Measurements from ENCODE around the gene B4GALT5. TPM values are rescaled to one million over a fixed set of nuclear protein-coding genes. Genes with fewer than 3 reads are reported as not detected.
"Not testable (repeated sequence)": the region's sequence is repeated elsewhere in the genome, so short reads cannot be mapped to it uniquely, and the experiment has no call there.

B4GALT5 gene
- polyA plus RNA-seq, 1 experiment: 26.7 TPM

DNA sequence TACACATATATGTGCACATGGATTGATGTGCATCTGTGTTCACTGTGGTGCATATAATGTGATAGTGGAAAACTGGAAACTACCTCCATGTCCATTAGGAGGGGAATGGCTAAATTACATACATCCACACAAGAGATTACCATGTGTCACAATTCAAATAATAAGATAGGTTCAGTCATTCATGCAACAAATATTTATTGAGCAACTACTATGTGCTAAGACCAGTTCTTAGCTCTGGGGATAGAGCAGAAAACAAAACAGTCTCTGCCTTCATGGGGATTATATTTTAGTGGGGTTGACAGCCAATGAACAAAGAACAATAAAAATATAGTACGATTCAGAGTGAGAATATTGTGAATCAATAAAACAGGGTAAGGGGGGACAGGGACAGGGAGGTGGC lies 84.1 kb downstream of the B4GALT5 start:
- DNase-seq (ENCODE audit: low read depth): no peak
- Histone ChIP-seq H3K36me3 (ENCODE audit: control insufficient read depth, insufficient read depth, low read length) (peaks cover 2% of the 10 kb centered on the region; the same call in 1 of the 2 replicates), H3K27me3 (ENCODE audit: control insufficient read depth, insufficient read depth, low read length) (no peaks in the 10 kb centered on the region), H3K4me3 (ENCODE audit: low read depth, low read length) (no peak overlapping the region)
- ChIA-PET POLR2A (no interaction called here), CTCF (interaction anchor here (1.0 kb wide), 1 partner anchor 19 kb away, joined by 3 read pairs; no protein-coding TSS in a partner anchor)
- TF ChIP-seq, protein P1, sequence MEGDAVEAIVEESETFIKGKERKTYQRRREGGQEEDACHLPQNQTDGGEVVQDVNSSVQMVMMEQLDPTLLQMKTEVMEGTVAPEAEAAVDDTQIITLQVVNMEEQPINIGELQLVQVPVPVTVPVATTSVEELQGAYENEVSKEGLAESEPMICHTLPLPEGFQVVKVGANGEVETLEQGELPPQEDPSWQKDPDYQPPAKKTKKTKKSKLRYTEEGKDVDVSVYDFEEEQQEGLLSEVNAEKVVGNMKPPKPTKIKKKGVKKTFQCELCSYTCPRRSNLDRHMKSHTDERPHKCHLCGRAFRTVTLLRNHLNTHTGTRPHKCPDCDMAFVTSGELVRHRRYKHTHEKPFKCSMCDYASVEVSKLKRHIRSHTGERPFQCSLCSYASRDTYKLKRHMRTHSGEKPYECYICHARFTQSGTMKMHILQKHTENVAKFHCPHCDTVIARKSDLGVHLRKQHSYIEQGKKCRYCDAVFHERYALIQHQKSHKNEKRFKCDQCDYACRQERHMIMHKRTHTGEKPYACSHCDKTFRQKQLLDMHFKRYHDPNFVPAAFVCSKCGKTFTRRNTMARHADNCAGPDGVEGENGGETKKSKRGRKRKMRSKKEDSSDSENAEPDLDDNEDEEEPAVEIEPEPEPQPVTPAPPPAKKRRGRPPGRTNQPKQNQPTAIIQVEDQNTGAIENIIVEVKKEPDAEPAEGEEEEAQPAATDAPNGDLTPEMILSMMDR (IDR thresholded peaks at IDR 0.05; ENCODE audit: insufficient read depth, low read depth, low read length): no peak

- DNase-seq (ENCODE audit: low read depth); H3K36me3 ChIP-seq (ENCODE audit: control insufficient read depth, insufficient read depth, low read length); H3K27me3 ChIP-seq (ENCODE audit: control insufficient read depth, insufficient read depth, low read length); H3K4me3 ChIP-seq (ENCODE audit: low read depth, low read length); POLR2A ChIA-PET: not testable (repeated sequence)
- CTCF ChIA-PET: interaction anchor here (0.9 to 1.2 kb wide), 2 partner anchors 83 to 217 kb away, joined by 3 to 4 read pairs; no protein-coding TSS in a partner anchor
These were observed 85.4 kb downstream of the B4GALT5 start for GRCh38 chr20:49628280-49628679.

DNA sequence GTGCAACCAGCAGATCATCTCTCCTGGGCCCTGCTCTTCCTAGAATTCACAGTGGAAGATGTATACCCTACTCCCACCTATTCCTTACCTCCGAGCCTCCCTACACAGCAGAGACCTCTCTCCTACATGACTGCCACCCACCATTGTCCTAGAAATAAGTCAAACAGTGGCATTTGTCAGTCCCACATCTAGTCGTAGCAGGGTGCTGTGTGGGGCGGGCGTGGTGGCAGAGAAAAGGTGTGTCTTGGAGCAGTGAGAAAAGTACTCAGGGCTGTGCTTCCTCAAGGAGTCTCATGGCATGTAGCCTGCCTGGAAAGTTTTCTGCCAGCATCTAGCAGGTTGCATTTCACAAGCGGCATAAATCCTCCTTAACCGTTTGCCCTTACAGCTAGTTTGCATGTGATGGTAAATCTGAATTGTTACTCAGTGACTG lies 86.3 kb downstream of the B4GALT5 start:
- POLR2A ChIA-PET: no interaction called here

GRCh38 chr20:49624988-49625387 lies 88.7 kb downstream of the B4GALT5 start:
- H3K4me3 ChIP-seq (ENCODE audit: low read depth, low read length); H3K27me3 ChIP-seq (ENCODE audit: control insufficient read depth, insufficient read depth, low read length); POLR2A ChIA-PET; DNase-seq (ENCODE audit: low read depth); H3K36me3 ChIP-seq (ENCODE audit: control insufficient read depth, insufficient read depth, low read length): not testable (repeated sequence)
- CTCF ChIA-PET: interaction anchor here (1.4 to 1.6 kb wide), 2 partner anchors 90 to 221 kb away, joined by 4 to 8 read pairs; no protein-coding TSS in a partner anchor

More for the DNA sequence above, 86.3 kb downstream of the B4GALT5 start:
- H3K4me3 ChIP-seq (ENCODE audit: low read depth, low read length): no peak overlapping the region
- no peaks in the 10 kb centered on the region for H3K36me3 ChIP-seq (ENCODE audit: control insufficient read depth, insufficient read depth, low read length)
- no peaks in the 10 kb centered on the region for H3K27me3 ChIP-seq (ENCODE audit: control insufficient read depth, insufficient read depth, low read length)
- CTCF ChIA-PET: interaction anchor here (0.6 to 1.6 kb wide), 4 partner anchors 17 to 82 kb away, joined by 3 to 5 read pairs (median 4); no protein-coding TSS in a partner anchor
- TF ChIP-seq, protein P1 (IDR thresholded peaks at IDR 0.05; ENCODE audit: insufficient read depth, low read depth, low read length): no peak
- no peak for DNase-seq (ENCODE audit: low read depth)

DNA sequence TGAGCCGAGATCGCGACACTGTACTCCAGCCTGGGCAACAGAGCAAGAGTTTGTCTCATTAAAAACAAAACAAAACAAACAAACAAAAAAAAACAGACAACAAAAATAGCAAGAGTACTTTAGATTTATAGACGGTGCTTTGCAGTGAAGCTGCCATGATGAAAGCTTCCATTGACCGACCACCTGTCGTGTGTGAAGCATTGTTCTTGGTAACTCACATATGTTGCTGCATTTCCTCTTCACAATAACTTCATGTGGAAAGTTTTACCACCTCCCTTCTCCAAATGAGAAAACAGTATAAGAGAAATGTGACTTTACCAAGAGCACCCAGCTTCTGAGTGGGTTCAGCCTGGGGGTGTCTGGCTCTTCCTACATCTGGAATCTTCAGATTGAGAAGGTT lies 89.4 kb downstream of the B4GALT5 start:
- H3K4me3 ChIP-seq (ENCODE audit: low read depth, low read length): no peak overlapping the region
- TF ChIP-seq, protein P1 (IDR thresholded peaks at IDR 0.05; ENCODE audit: insufficient read depth, low read depth, low read length): no peak
- H3K36me3 ChIP-seq (ENCODE audit: control insufficient read depth, insufficient read depth, low read length): no peaks in the 10 kb centered on the region
- H3K27me3 ChIP-seq (ENCODE audit: control insufficient read depth, insufficient read depth, low read length): peaks cover 2% of the 10 kb centered on the region; the same call in 1 of the 2 replicates
- POLR2A ChIA-PET: interaction anchor here (0.5 kb wide), 1 partner anchor 203 kb away, joined by 5 read pairs; no protein-coding TSS in a partner anchor
- DNase-seq (ENCODE audit: low read depth): no peak
- CTCF ChIA-PET: interaction anchor here (0.6 to 1.4 kb wide), 2 partner anchors 9 to 90 kb away, joined by 3 to 4 read pairs; no protein-coding TSS in a partner anchor

- CTCF ChIA-PET: no interaction called here
- POLR2A ChIA-PET: no interaction called here
- TF ChIP-seq, protein P1 (IDR thresholded peaks at IDR 0.05; ENCODE audit: insufficient read depth, low read depth, low read length): no peak
- H3K36me3 ChIP-seq (ENCODE audit: control insufficient read depth, insufficient read depth, low read length): no peaks in the 10 kb centered on the region
- no peak for DNase-seq (ENCODE audit: low read depth)
- no peak overlapping the region for H3K4me3 ChIP-seq (ENCODE audit: low read depth, low read length)
- peaks cover 2% of the 10 kb centered on the region; the same call in 1 of the 2 replicates for H3K27me3 ChIP-seq (ENCODE audit: control insufficient read depth, insufficient read depth, low read length)
These were observed 91.4 kb downstream of the B4GALT5 start for GRCh38 chr20:49622243-49622642.

Measured in BJ (cell line).